ENCODE measurements around the gene ATG13.

ATG13 gene

GRCh38 chr11:46643531-46643930 is 26.2 kb downstream of the ATG13 start:
- no peak for TF ChIP-seq CTCF (IDR thresholded peaks at IDR 0.05; ENCODE audit: insufficient read depth, missing control alignments)
- DNase-seq (ENCODE audit: insufficient read length, low spot score) (no peak), FAIRE-seq (no peak)

GRCh38 chr11:46643986-46644385 is 26.6 kb downstream of the ATG13 start:
- DNase-seq (ENCODE audit: insufficient read length, low spot score) (no peak), FAIRE-seq (no peak)
- no peak for TF ChIP-seq CTCF (IDR thresholded peaks at IDR 0.05; ENCODE audit: insufficient read depth, missing control alignments)

DNA sequence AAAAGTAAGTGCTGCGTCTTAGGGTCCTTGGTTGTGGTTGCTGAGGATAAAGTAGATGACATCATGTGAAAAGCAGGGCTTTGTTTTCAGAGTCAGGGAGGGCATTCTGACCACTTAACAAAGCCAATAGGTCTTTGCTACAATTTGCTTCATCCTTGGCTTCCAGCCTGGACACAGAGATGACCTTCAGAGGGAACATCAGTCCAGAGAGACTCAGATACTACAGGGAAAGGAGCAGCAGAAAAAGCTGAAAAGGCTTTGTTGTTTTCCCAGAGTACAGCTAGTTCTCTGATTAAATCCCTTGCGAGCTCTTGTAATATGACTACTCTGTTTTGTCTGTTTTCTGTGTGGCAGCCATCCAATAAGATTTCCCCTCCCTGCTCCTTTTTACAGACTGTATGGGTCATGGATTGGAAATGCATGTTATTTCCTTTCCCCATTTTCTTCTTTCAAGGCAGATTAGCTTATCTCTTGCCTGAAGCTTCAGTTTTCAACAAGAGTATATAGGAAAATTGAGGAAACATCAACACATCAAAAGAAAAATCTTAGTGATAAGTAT is 31.9 kb downstream of the ATG13 start:
- DNase-seq (ENCODE audit: insufficient read length, low spot score): no peak
- no peak for FAIRE-seq
- no peak for TF ChIP-seq CTCF (IDR thresholded peaks at IDR 0.05; ENCODE audit: insufficient read depth, missing control alignments)

DNA sequence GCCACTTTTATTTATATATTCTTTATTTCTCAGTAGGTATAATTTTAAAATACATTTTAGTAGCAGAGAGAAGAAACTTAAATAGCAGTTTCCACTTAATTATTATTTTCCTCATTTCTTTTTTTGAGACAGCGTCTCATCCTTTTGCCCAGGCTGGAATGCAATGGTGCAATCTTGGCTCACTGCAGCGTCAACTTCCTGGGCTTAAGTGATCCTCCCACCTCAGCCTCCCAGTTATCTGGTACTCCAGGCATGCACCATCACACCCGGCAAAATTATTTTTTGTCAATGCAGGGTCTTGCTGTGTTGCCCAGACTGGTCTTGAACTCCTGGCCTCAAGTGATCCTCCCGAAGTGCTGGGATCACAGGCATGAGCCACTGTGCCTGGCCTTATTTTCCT is 38.3 kb downstream of the ATG13 start:
- no peak for DNase-seq (ENCODE audit: insufficient read length, low spot score)
- no peak for FAIRE-seq
- no peak for TF ChIP-seq CTCF (IDR thresholded peaks at IDR 0.05; ENCODE audit: insufficient read depth, missing control alignments)

DNA sequence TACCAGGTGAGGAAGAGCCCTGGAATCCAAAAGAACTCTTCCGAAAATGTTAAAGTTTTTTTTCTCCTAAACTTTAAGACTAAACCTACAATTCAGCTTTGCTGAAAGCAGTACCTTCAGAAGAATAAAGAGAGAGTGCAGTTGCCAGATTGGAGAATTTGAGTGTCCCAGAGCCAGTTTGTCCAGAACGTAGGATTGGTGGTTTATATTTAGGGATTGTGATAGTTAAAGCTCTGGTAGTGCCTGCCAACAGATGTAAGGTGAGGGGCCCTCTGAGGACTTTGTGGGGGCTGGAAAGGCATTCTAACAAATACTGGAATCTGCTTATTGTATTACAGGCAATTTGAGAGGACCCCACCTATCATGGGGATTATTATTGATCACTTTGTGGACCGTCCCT is 39.8 kb downstream of the ATG13 start:
- no peak for FAIRE-seq
- no peak for DNase-seq (ENCODE audit: insufficient read length, low spot score)
- no peak for TF ChIP-seq CTCF (IDR thresholded peaks at IDR 0.05; ENCODE audit: insufficient read depth, missing control alignments)

DNA sequence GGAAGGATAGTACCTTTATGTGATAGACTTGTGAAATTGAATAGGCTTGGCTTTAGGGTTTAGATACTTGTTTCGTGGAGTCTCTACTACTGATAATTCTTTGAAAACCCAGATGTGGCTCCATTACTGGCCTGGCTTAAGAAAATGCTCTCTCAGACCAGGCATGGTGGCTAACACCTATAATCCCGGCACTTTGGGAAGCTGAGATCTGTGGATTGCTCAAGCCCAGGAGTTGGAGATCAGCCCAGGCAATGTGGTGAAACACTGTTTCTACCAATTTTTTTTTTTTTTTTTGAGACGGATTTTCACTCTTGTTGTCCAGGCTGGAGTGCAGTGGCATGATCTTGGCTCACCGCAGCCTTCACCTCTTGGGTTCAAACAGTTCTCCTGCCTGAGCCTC is 40.9 kb downstream of the ATG13 start:
- FAIRE-seq: no peak
- DNase-seq (ENCODE audit: insufficient read length, low spot score): no peak
- TF ChIP-seq CTCF (IDR thresholded peaks at IDR 0.05; ENCODE audit: insufficient read depth, missing control alignments): no peak

- no peak for TF ChIP-seq CTCF (IDR thresholded peaks at IDR 0.05; ENCODE audit: insufficient read depth, missing control alignments)
- no peak for DNase-seq (ENCODE audit: insufficient read length, low spot score)
- FAIRE-seq: no peak
Observed at GRCh38 chr11:46659908-46660307, 42.6 kb downstream of the ATG13 start.

Data from D721Med (cell line).